GM12872 (cell line): ENCODE data around the gene NBPF4.

Source experiments
- TF ChIP-seq, protein P1 (sequence below): IDR thresholded peaks from 3 replicates; pipeline ENCODE4 v1.5.1; 2011; ENCODE audit warnings: low read depth, mild to moderate bottlenecking, low read length, moderate library complexity; ENCODE audit not compliant: insufficient read depth

Gene NBPF4

GRCh38 chr1:108200687-108201051 lies 43.2 kb downstream of the NBPF4 start:
- TF ChIP-seq, protein P1, sequence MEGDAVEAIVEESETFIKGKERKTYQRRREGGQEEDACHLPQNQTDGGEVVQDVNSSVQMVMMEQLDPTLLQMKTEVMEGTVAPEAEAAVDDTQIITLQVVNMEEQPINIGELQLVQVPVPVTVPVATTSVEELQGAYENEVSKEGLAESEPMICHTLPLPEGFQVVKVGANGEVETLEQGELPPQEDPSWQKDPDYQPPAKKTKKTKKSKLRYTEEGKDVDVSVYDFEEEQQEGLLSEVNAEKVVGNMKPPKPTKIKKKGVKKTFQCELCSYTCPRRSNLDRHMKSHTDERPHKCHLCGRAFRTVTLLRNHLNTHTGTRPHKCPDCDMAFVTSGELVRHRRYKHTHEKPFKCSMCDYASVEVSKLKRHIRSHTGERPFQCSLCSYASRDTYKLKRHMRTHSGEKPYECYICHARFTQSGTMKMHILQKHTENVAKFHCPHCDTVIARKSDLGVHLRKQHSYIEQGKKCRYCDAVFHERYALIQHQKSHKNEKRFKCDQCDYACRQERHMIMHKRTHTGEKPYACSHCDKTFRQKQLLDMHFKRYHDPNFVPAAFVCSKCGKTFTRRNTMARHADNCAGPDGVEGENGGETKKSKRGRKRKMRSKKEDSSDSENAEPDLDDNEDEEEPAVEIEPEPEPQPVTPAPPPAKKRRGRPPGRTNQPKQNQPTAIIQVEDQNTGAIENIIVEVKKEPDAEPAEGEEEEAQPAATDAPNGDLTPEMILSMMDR: no peak

GRCh38 chr1:108199781-108200686 lies 43.8 kb downstream of the NBPF4 start, which contains the start of gene SLC25A24:
TSS of gene SLC25A24 (minus strand) at chr1:108200343. CDS start at chr1:108200138, 205 bp downstream.
- TF ChIP-seq, protein P1: no peak

GRCh38 chr1:108199201-108199691 lies 44.6 kb downstream of the NBPF4 start:
- TF ChIP-seq, protein P1: no peak

GRCh38 chr1:108194051-108194450 lies 49.8 kb downstream of the NBPF4 start:
- TF ChIP-seq, protein P1: no peak

DNA sequence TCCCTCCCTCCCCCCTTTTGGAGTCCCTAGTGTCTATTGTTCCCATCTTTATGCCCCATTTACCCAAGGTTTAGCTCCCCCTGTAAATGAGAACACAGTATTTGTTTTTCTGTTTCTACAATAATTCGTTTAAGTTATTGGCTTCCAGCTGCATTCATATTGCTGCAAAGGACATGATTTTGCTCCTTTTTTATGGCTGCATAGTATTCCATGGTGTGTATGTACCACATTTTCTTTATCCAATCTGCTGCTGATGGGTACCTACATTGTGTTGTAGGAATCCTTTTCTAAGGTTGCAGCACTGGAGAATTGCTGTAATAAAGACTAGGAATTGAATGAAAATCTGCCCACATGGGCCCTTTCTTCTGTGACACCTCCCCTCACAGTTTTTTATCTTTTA lies 50.5 kb downstream of the NBPF4 start:
- TF ChIP-seq, protein P1: no peak

GRCh38 chr1:108192581-108192980 lies 51.3 kb downstream of the NBPF4 start:
- TF ChIP-seq, protein P1: no peak

- TF ChIP-seq, protein P1: no peak
Observed at GRCh38 chr1:108190686-108191416, 53.0 kb downstream of the NBPF4 start.
